ENCODE data around the gene RTN3. TPM values are rescaled to one million over a fixed set of nuclear protein-coding genes. Genes with fewer than 3 reads are reported as not detected.

Gene RTN3
- total RNA-seq, 1 experiment from 2014 or later: 275 TPM

- CTCF ChIA-PET: interaction anchor here (0.6 to 2.7 kb wide), 3 partner anchors 179 to 379 kb away, joined by 3 to 15 read pairs (median 3); no protein-coding TSS in a partner anchor
- POLR2A ChIA-PET (ENCODE audit: low non-redundant PET): no interaction called here
- BruUV-seq (replicated peaks): no TSS peak
- Histone ChIP-seq H3K9me3 (ENCODE audit: low read depth, low read length, poor library complexity, severe bottlenecking) (no peaks in the 10 kb centered on the region), H3K27me3 (replicated peaks; ENCODE audit: insufficient read depth, low read depth, low read length, poor library complexity) (no peaks in the 10 kb centered on the region), H3K4me3 (ENCODE audit: low read depth, low read length, poor library complexity, severe bottlenecking) (peak overlapping the region; percentile 63), H3K36me3 (ENCODE audit: insufficient read depth, low read length, poor library complexity, severe bottlenecking) (peaks cover 7% of the 10 kb centered on the region), H3K27ac (ENCODE audit: low read depth, low read length, poor library complexity, severe bottlenecking) (no peak overlapping the region), H3K4me1 (ENCODE audit: insufficient read depth, low read length, poor library complexity, severe bottlenecking) (peaks cover 76% of the 10 kb centered on the region)
- no peak for DNase-seq (ENCODE audit: low spot score)
- intact Hi-C loops (cut with micrococcal nuclease; ENCODE audit: unreplicated experiment): loop anchor here (5.0 to 10.0 kb wide), 3 partner anchors 61 to 218 kb away; partner anchors contain the start of gene OTUB1
- TF ChIP-seq EZH2 (IDR thresholded peaks at IDR 0.05; ENCODE audit: borderline replicate concordance, low read depth, low read length, poor library complexity, severe bottlenecking): no peak
- no peak for TF ChIP-seq CTCF (conservative IDR thresholded peaks at IDR 0.05; ENCODE audit: low read depth, low read length)
Observed at GRCh38 chr11:63766531-63767235, 85.4 kb downstream of the RTN3 start.

- ChIA-PET CTCF (interaction anchor here (0.5 to 2.7 kb wide), 3 partner anchors 38 to 178 kb away, joined by 3 to 15 read pairs (median 3); no protein-coding TSS in a partner anchor), POLR2A (ENCODE audit: low non-redundant PET) (no interaction called here)
- DNase-seq (ENCODE audit: low spot score): no peak
- TF ChIP-seq EZH2 (IDR thresholded peaks at IDR 0.05; ENCODE audit: borderline replicate concordance, low read depth, low read length, poor library complexity, severe bottlenecking) (no peak), CTCF (conservative IDR thresholded peaks at IDR 0.05; ENCODE audit: low read depth, low read length) (no peak)
- BruUV-seq (replicated peaks): TSS peak; percentile 65
- peak overlapping the region; percentile 63 for H3K4me3 ChIP-seq (ENCODE audit: low read depth, low read length, poor library complexity, severe bottlenecking)
- H3K27ac ChIP-seq (ENCODE audit: low read depth, low read length, poor library complexity, severe bottlenecking): no peak overlapping the region
- H3K9me3 ChIP-seq (ENCODE audit: low read depth, low read length, poor library complexity, severe bottlenecking): no peaks in the 10 kb centered on the region
- no peaks in the 10 kb centered on the region for H3K27me3 ChIP-seq (replicated peaks; ENCODE audit: insufficient read depth, low read depth, low read length, poor library complexity)
- intact Hi-C loops (cut with micrococcal nuclease; ENCODE audit: unreplicated experiment): loop anchor here (5.0 to 10.0 kb wide), 3 partner anchors 60 to 218 kb away; partner anchors contain the start of gene OTUB1
- peaks cover 7% of the 10 kb centered on the region for H3K36me3 ChIP-seq (ENCODE audit: insufficient read depth, low read length, poor library complexity, severe bottlenecking)
- H3K4me1 ChIP-seq (ENCODE audit: insufficient read depth, low read length, poor library complexity, severe bottlenecking): peaks cover 71% of the 10 kb centered on the region
Observed at GRCh38 chr11:63767267-63767564, 85.9 kb downstream of the RTN3 start.

- Histone ChIP-seq H3K36me3 (ENCODE audit: insufficient read depth, low read length, poor library complexity, severe bottlenecking) (peaks cover 7% of the 10 kb centered on the region), H3K27ac (ENCODE audit: low read depth, low read length, poor library complexity, severe bottlenecking) (peak overlapping the region; percentile 74), H3K9me3 (ENCODE audit: low read depth, low read length, poor library complexity, severe bottlenecking) (no peaks in the 10 kb centered on the region), H3K27me3 (replicated peaks; ENCODE audit: insufficient read depth, low read depth, low read length, poor library complexity) (no peaks in the 10 kb centered on the region), H3K4me3 (ENCODE audit: low read depth, low read length, poor library complexity, severe bottlenecking) (peak overlapping the region; percentile 63), H3K4me1 (ENCODE audit: insufficient read depth, low read length, poor library complexity, severe bottlenecking) (peaks cover 66% of the 10 kb centered on the region)
- TF ChIP-seq CTCF (conservative IDR thresholded peaks at IDR 0.05; ENCODE audit: low read depth, low read length) (no peak), EZH2 (IDR thresholded peaks at IDR 0.05; ENCODE audit: borderline replicate concordance, low read depth, low read length, poor library complexity, severe bottlenecking) (no peak)
- DNase-seq (ENCODE audit: low spot score): peak; percentile 88
- ChIA-PET POLR2A (ENCODE audit: low non-redundant PET) (interaction anchor here (0.6 kb wide), 1 partner anchor 124 kb away, joined by 14 read pairs; no protein-coding TSS in a partner anchor), CTCF (interaction anchor here (0.5 to 2.7 kb wide), 4 partner anchors 39 to 178 kb away, joined by 3 to 15 read pairs (median 4); no protein-coding TSS in a partner anchor)
- intact Hi-C loops (cut with micrococcal nuclease; ENCODE audit: unreplicated experiment): loop anchor here (2.0 to 10.0 kb wide), 4 partner anchors 60 to 217 kb away; partner anchors contain the start of gene OTUB1
- no TSS peak for BruUV-seq (replicated peaks)
Observed at GRCh38 chr11:63767565-63768236, 86.4 kb downstream of the RTN3 start.
